WTC11 (cell line): ENCODE data around the gene WDR27.

Experiments used
- ATF3 ChIP-seq: sonication (generic); formaldehyde crosslinking; conservative IDR thresholded peaks from 2 replicates; pipeline ENCODE4 v1.8.1; 2022; ENCODE audit warnings: mild to moderate bottlenecking, missing genetic modification reagents
- CREB1 ChIP-seq: sonication (generic); formaldehyde crosslinking; IDR thresholded peaks from 2 replicates; pipeline ENCODE4 v1.8.0; 2023; ENCODE audit warnings: mild to moderate bottlenecking, missing genetic modification reagents
- CTCF ChIP-seq: fragments of 200-600 bp; IDR thresholded peaks from 2 replicates; pipeline ENCODE4 v1.8.0; 2022; ENCODE audit warnings: antibody characterized with exemption
- ELF4 ChIP-seq: sonication (generic); formaldehyde crosslinking; IDR thresholded peaks from 2 replicates; pipeline ENCODE4 v1.8.1; 2022; ENCODE audit warnings: low read depth, mild to moderate bottlenecking, moderate library complexity, missing genetic modification reagents
- ESRRA ChIP-seq: sonication (generic); formaldehyde crosslinking; IDR thresholded peaks from 2 replicates; pipeline ENCODE4 v1.8.1; 2022; ENCODE audit warnings: mild to moderate bottlenecking, missing genetic modification reagents, borderline replicate concordance
- HMGXB4 ChIP-seq: sonication (generic); formaldehyde crosslinking; IDR thresholded peaks from 2 replicates; pipeline ENCODE4 v1.8.1; 2023; ENCODE audit warnings: mild to moderate bottlenecking, moderate library complexity, missing genetic modification reagents
- MAX ChIP-seq: sonication (generic); formaldehyde crosslinking; IDR thresholded peaks from 2 replicates; pipeline ENCODE4 v1.8.0; 2022; ENCODE audit warnings: mild to moderate bottlenecking, missing genetic modification reagents
- OVOL2 ChIP-seq: fragments of 250-450 bp; sonication (Bioruptor Pico); IDR thresholded peaks from 2 replicates; pipeline ENCODE4 v1.9.0; 2021; ENCODE audit warnings: mild to moderate bottlenecking, borderline replicate concordance
- USF2 ChIP-seq: sonication (generic); formaldehyde crosslinking; IDR thresholded peaks from 2 replicates; pipeline ENCODE4 v1.8.1; 2023; ENCODE audit warnings: mild to moderate bottlenecking, missing genetic modification reagents, moderate library complexity
- ZNF232 ChIP-seq: sonication (generic); formaldehyde crosslinking; IDR thresholded peaks from 2 replicates; pipeline ENCODE4 v1.8.0; 2022; ENCODE audit warnings: mild to moderate bottlenecking, missing genetic modification reagents

- TF ChIP-seq OVOL2 (CRISPR knock-in tag) (no peak), CTCF (no peak), ATF3 (CRISPR knock-in tag) (no peak), ZNF232 (CRISPR knock-in tag) (no peak), USF2 (no peak), ELF4 (no peak), MAX (CRISPR knock-in tag) (no peak), ESRRA (CRISPR knock-in tag) (no peak), CREB1 (CRISPR knock-in tag) (no peak), HMGXB4 (no peak)
These were observed 61.4 kb downstream of the WDR27 start for GRCh38 chr6:169640351-169640852.
